ENCODE measurements around the gene WDSUB1. TPM values are rescaled to one million over a fixed set of nuclear protein-coding genes. Genes with fewer than 3 reads are reported as not detected.

WDSUB1 gene
- total RNA-seq, 1 experiment from 2014 or later, result 7.7 TPM

- BruUV-seq (replicated peaks), result no TSS peak
- H3K27ac ChIP-seq (ENCODE audit: low read length), result no peak overlapping the region
- TF ChIP-seq TCF7L2 (IDR thresholded peaks at IDR 0.05; ENCODE audit: low read depth, low read length) (no peak), SIN3A (IDR thresholded peaks at IDR 0.05; ENCODE audit: borderline replicate concordance, insufficient read depth, low read depth, low read length) (no peak), POLR2AphosphoS5 (IDR thresholded peaks at IDR 0.05; ENCODE audit: low read depth, low read length) (no peak)
- TF ChIP-seq, protein P1, sequence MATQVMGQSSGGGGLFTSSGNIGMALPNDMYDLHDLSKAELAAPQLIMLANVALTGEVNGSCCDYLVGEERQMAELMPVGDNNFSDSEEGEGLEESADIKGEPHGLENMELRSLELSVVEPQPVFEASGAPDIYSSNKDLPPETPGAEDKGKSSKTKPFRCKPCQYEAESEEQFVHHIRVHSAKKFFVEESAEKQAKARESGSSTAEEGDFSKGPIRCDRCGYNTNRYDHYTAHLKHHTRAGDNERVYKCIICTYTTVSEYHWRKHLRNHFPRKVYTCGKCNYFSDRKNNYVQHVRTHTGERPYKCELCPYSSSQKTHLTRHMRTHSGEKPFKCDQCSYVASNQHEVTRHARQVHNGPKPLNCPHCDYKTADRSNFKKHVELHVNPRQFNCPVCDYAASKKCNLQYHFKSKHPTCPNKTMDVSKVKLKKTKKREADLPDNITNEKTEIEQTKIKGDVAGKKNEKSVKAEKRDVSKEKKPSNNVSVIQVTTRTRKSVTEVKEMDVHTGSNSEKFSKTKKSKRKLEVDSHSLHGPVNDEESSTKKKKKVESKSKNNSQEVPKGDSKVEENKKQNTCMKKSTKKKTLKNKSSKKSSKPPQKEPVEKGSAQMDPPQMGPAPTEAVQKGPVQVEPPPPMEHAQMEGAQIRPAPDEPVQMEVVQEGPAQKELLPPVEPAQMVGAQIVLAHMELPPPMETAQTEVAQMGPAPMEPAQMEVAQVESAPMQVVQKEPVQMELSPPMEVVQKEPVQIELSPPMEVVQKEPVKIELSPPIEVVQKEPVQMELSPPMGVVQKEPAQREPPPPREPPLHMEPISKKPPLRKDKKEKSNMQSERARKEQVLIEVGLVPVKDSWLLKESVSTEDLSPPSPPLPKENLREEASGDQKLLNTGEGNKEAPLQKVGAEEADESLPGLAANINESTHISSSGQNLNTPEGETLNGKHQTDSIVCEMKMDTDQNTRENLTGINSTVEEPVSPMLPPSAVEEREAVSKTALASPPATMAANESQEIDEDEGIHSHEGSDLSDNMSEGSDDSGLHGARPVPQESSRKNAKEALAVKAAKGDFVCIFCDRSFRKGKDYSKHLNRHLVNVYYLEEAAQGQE (IDR thresholded peaks at IDR 0.05; ENCODE audit: insufficient read depth in 1 of 2, low read depth in 2 of 2, low read length in 1 of 2), result no peak
- TF ChIP-seq, protein P2, sequence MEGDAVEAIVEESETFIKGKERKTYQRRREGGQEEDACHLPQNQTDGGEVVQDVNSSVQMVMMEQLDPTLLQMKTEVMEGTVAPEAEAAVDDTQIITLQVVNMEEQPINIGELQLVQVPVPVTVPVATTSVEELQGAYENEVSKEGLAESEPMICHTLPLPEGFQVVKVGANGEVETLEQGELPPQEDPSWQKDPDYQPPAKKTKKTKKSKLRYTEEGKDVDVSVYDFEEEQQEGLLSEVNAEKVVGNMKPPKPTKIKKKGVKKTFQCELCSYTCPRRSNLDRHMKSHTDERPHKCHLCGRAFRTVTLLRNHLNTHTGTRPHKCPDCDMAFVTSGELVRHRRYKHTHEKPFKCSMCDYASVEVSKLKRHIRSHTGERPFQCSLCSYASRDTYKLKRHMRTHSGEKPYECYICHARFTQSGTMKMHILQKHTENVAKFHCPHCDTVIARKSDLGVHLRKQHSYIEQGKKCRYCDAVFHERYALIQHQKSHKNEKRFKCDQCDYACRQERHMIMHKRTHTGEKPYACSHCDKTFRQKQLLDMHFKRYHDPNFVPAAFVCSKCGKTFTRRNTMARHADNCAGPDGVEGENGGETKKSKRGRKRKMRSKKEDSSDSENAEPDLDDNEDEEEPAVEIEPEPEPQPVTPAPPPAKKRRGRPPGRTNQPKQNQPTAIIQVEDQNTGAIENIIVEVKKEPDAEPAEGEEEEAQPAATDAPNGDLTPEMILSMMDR (IDR thresholded peaks at IDR 0.05), result no peak
- no peaks in the 10 kb centered on the region; the same call in 1 of the 2 replicates for H3K36me3 ChIP-seq (ENCODE audit: control insufficient read depth, insufficient read depth, low read length)
- no peaks in the 10 kb centered on the region for H3K9me3 ChIP-seq (ENCODE audit: control insufficient read depth, insufficient read depth, low read depth, low read length)
- in situ Hi-C loops (cut with HindIII; ENCODE audit: low pct_unique_long_range_greater_than_20kb, low sequenced_read_pairs), result no loop called here
- ChIA-PET POLR2A (interaction anchor here (0.6 kb wide), 1 partner anchor 399 kb away, joined by 7 read pairs; no protein-coding TSS in a partner anchor), CTCF (interaction anchor here (0.7 kb wide), 1 partner anchor 23 kb away, joined by 7 read pairs; no protein-coding TSS in a partner anchor)
- intact Hi-C loops (cut with micrococcal nuclease; ENCODE audit: unreplicated experiment), result no loop called here
- H3K4me1 ChIP-seq (ENCODE audit: control insufficient read depth, insufficient read depth, low read length), result no peaks in the 10 kb centered on the region; the same call in 1 of the 2 replicates
- no peak overlapping the region for H3K4me3 ChIP-seq (ENCODE audit: low read depth in 2 of 2, low read length in 2 of 2)
- no peaks in the 10 kb centered on the region for H3K27me3 ChIP-seq (ENCODE audit: control insufficient read depth, insufficient read depth, low read length)
- ATAC-seq (no peak), DNase-seq (ENCODE audit: low read depth, low spot score) (no peak)
These were observed 74.8 kb downstream of the WDSUB1 start for GRCh38 chr2:159211447-159212396.

- H3K9me3 ChIP-seq (ENCODE audit: control insufficient read depth, insufficient read depth, low read depth, low read length), result no peaks in the 10 kb centered on the region
- in situ Hi-C loops (cut with HindIII; ENCODE audit: low pct_unique_long_range_greater_than_20kb, low sequenced_read_pairs), result no loop called here
- intact Hi-C loops (cut with micrococcal nuclease; ENCODE audit: unreplicated experiment), result no loop called here
- POLR2A ChIA-PET, result no interaction called here
- DNase-seq (ENCODE audit: low read depth, low spot score) (no peak), ATAC-seq (no peak)
- no peak overlapping the region for H3K27ac ChIP-seq (ENCODE audit: low read length)
- CTCF ChIA-PET, result no interaction called here
- no TSS peak for BruUV-seq (replicated peaks)
- H3K36me3 ChIP-seq (ENCODE audit: control insufficient read depth, insufficient read depth, low read length), result peaks cover 3% of the 10 kb centered on the region
- no peaks in the 10 kb centered on the region for H3K27me3 ChIP-seq (ENCODE audit: control insufficient read depth, insufficient read depth, low read length)
- no peak overlapping the region for H3K4me3 ChIP-seq (ENCODE audit: low read depth in 2 of 2, low read length in 2 of 2)
- no peaks in the 10 kb centered on the region; the same call in 1 of the 2 replicates for H3K4me1 ChIP-seq (ENCODE audit: control insufficient read depth, insufficient read depth, low read length)
- TF ChIP-seq, protein P2 (IDR thresholded peaks at IDR 0.05), result no peak
- TF ChIP-seq SIN3A (IDR thresholded peaks at IDR 0.05; ENCODE audit: borderline replicate concordance, insufficient read depth, low read depth, low read length) (no peak), TCF7L2 (IDR thresholded peaks at IDR 0.05; ENCODE audit: low read depth, low read length) (no peak)
- TF ChIP-seq, protein P1 (IDR thresholded peaks at IDR 0.05; ENCODE audit: insufficient read depth in 1 of 2, low read depth in 2 of 2, low read length in 1 of 2), result no peak
These were observed 76.9 kb downstream of the WDSUB1 start for GRCh38 chr2:159209341-159210306.
